Body of pancreas (tissue), 4 donors: ENCODE data around the gene NT5E.

Source experiments
- CTCF ChIP-seq, 7 experiments: fragments of 450-650 bp in 4 of 7; fragments of 200-600 bp in 3 of 7; sonication (generic) in 3 of 7; IDR thresholded peaks; one replicate each; pipeline ENCODE4 v1.5.1; 2016 to 2019; ENCODE audit warnings: antibody characterized with exemption in 7 of 7
- POLR2A ChIP-seq, 3 donors: fragments of 450-650 bp; IDR thresholded peaks; one replicate each; pipeline ENCODE4 v1.6.1; 2016; ENCODE audit warnings: antibody characterized with exemption in 3 of 3, mild to moderate bottlenecking in 2 of 3

GRCh38 chr6:85460154-85460920 lies 10.5 kb downstream of the NT5E start:
- TF ChIP-seq POLR2A (IDR thresholded peaks at IDR 0.05) (no peak), CTCF (IDR thresholded peaks at IDR 0.05) (no peak)
